Measurements from ENCODE around the gene DPM1. TPM values are rescaled to one million over a fixed set of nuclear protein-coding genes. Genes with fewer than 3 reads are reported as not detected.
"Not testable (repeated sequence)": the region's sequence is repeated elsewhere in the genome, so short reads cannot be mapped to it uniquely, and the experiment has no call there.

DPM1 gene
- total RNA-seq, 2 donors from 2014 or later = 56.6 to 64.3 TPM

GRCh38 chr20:50992336-50992732 is 34.0 kb upstream of the DPM1 start:
- no peak for ATAC-seq (replicated peaks in 1 of 2)
- Mint-ChIP-seq H3K27me3 (ENCODE audit: low read depth) (peaks cover 12% of the 10 kb centered on the region), H3K9me3 (no peaks in the 10 kb centered on the region), H3K4me3 (no peak overlapping the region), H3K27ac (no peak overlapping the region), H3K4me1 (ENCODE audit: low read depth) (peaks cover 7% of the 10 kb centered on the region), H3K36me3 (ENCODE audit: insufficient read depth in 2 of 2) (no peaks in the 10 kb centered on the region)
- DNase-seq = no peak

- DNase-seq (no peak), ATAC-seq (replicated peaks in 1 of 2) (no peak)
- H3K4me1 Mint-ChIP-seq (ENCODE audit: low read depth) = peaks cover 7% of the 10 kb centered on the region
- H3K27ac Mint-ChIP-seq = no peak overlapping the region
- no peaks in the 10 kb centered on the region for H3K9me3 Mint-ChIP-seq
- no peak overlapping the region for H3K4me3 Mint-ChIP-seq
- no peaks in the 10 kb centered on the region for H3K36me3 Mint-ChIP-seq (ENCODE audit: insufficient read depth in 2 of 2)
- H3K27me3 Mint-ChIP-seq (ENCODE audit: low read depth) = peaks cover 24% of the 10 kb centered on the region
Observed at GRCh38 chr20:50991076-50991475, 32.7 kb upstream of the DPM1 start.

GRCh38 chr20:50987493-50988210 is 29.3 kb upstream of the DPM1 start:
- Mint-ChIP-seq H3K36me3 (ENCODE audit: insufficient read depth in 2 of 2) (no peaks in the 10 kb centered on the region), H3K4me3 (no peak overlapping the region), H3K4me1 (ENCODE audit: low read depth) (peaks cover under 1% of the 10 kb centered on the region), H3K27ac (no peak overlapping the region), H3K27me3 (ENCODE audit: low read depth) (peaks cover 40% of the 10 kb centered on the region), H3K9me3 (no peaks in the 10 kb centered on the region)
- DNase-seq (peak; percentile 68 to 78), ATAC-seq (replicated peaks in 1 of 2) (peak; percentile 81)

GRCh38 chr20:50983321-50983720 is 25.0 kb upstream of the DPM1 start:
- H3K4me3 Mint-ChIP-seq = no peak overlapping the region
- peaks cover 49% of the 10 kb centered on the region for H3K27me3 Mint-ChIP-seq (ENCODE audit: low read depth)
- no peak for ATAC-seq (replicated peaks in 1 of 2)
- H3K27ac Mint-ChIP-seq = no peak overlapping the region
- peaks cover 0 to 2% of the 10 kb centered on the region in 2 donors for H3K36me3 Mint-ChIP-seq (ENCODE audit: insufficient read depth in 2 of 2)
- peaks cover 21% of the 10 kb centered on the region for H3K4me1 Mint-ChIP-seq (ENCODE audit: low read depth)
- DNase-seq = no peak
- no peaks in the 10 kb centered on the region for H3K9me3 Mint-ChIP-seq

- ATAC-seq (replicated peaks in 1 of 2) (no peak), DNase-seq (no peak)
- H3K27me3 Mint-ChIP-seq (ENCODE audit: low read depth) = peaks cover 46% of the 10 kb centered on the region
Observed at GRCh38 chr20:50982363-50982762, 24.0 kb upstream of the DPM1 start.

GRCh38 chr20:50981714-50982048 is 23.3 kb upstream of the DPM1 start:
- Mint-ChIP-seq H3K9me3 (no peaks in the 10 kb centered on the region), H3K27ac (no peak overlapping the region), H3K4me1 (ENCODE audit: low read depth) (peaks cover 21% of the 10 kb centered on the region), H3K36me3 (ENCODE audit: insufficient read depth in 2 of 2) (peaks cover 0 to 2% of the 10 kb centered on the region in 2 donors), H3K27me3 (ENCODE audit: low read depth) (peaks cover 44% of the 10 kb centered on the region), H3K4me3 (no peak overlapping the region)
- no peak for DNase-seq
- ATAC-seq (replicated peaks in 1 of 2) = no peak

More at GRCh38 chr20:50982363-50982762, 24.0 kb upstream of the DPM1 start:
- no peak overlapping the region for H3K4me3 Mint-ChIP-seq
- H3K4me1 Mint-ChIP-seq (ENCODE audit: low read depth) = peaks cover 21% of the 10 kb centered on the region
- H3K36me3 Mint-ChIP-seq (ENCODE audit: insufficient read depth in 2 of 2) = peaks cover 0 to 2% of the 10 kb centered on the region in 2 donors
- H3K27ac Mint-ChIP-seq = no peak overlapping the region
- no peaks in the 10 kb centered on the region for H3K9me3 Mint-ChIP-seq

- Mint-ChIP-seq H3K4me1 (ENCODE audit: low read depth) (peaks cover 21% of the 10 kb centered on the region), H3K4me3 (peak overlapping the region; percentile 41 to 66), H3K27me3 (ENCODE audit: low read depth) (peaks cover 41% of the 10 kb centered on the region), H3K36me3 (ENCODE audit: insufficient read depth in 2 of 2) (peaks cover 0 to 2% of the 10 kb centered on the region in 2 donors), H3K9me3 (no peaks in the 10 kb centered on the region), H3K27ac (no peak overlapping the region)
- ATAC-seq (replicated peaks in 1 of 2) (peak; percentile 2 to 21), DNase-seq (peak; percentile 74 to 78)
Observed at GRCh38 chr20:50980851-50981713, 22.8 kb upstream of the DPM1 start.

GRCh38 chr20:50980071-50980681 is 21.8 kb upstream of the DPM1 start:
- H3K27me3 Mint-ChIP-seq (ENCODE audit: low read depth) = peaks cover 43% of the 10 kb centered on the region
- peak overlapping the region; percentile 50 to 66 for H3K4me3 Mint-ChIP-seq
- peak overlapping the region; percentile 82 for H3K27ac Mint-ChIP-seq
- ATAC-seq (replicated peaks in 1 of 2) = peak; percentile 89 to 92
- H3K4me1 Mint-ChIP-seq (ENCODE audit: low read depth) = peaks cover 21% of the 10 kb centered on the region
- H3K9me3 Mint-ChIP-seq = no peaks in the 10 kb centered on the region
- DNase-seq = peak; percentile 61 to 68
- peaks cover 0 to 2% of the 10 kb centered on the region in 2 donors for H3K36me3 Mint-ChIP-seq (ENCODE audit: insufficient read depth in 2 of 2)

GRCh38 chr20:50978533-50978932 is 20.2 kb upstream of the DPM1 start:
- not testable (repeated sequence) for H3K9me3 Mint-ChIP-seq; H3K4me3 Mint-ChIP-seq; ATAC-seq (replicated peaks in 1 of 2); DNase-seq; H3K27ac Mint-ChIP-seq; H3K36me3 Mint-ChIP-seq (ENCODE audit: insufficient read depth in 2 of 2)
- Mint-ChIP-seq H3K27me3 (ENCODE audit: low read depth) (peaks cover 41% of the 10 kb centered on the region), H3K4me1 (ENCODE audit: low read depth) (peaks cover 21% of the 10 kb centered on the region)

- H3K9me3 Mint-ChIP-seq = no peaks in the 10 kb centered on the region
- peaks cover 21% of the 10 kb centered on the region for H3K4me1 Mint-ChIP-seq (ENCODE audit: low read depth)
- H3K4me3 Mint-ChIP-seq = no peak overlapping the region
- H3K36me3 Mint-ChIP-seq (ENCODE audit: insufficient read depth in 2 of 2) = peaks cover 0 to 2% of the 10 kb centered on the region in 2 donors
- DNase-seq (no peak), ATAC-seq (replicated peaks in 1 of 2) (no peak)
- H3K27me3 Mint-ChIP-seq (ENCODE audit: low read depth) = peaks cover 30% of the 10 kb centered on the region
- no peak overlapping the region for H3K27ac Mint-ChIP-seq
Observed at GRCh38 chr20:50977066-50978021, 19.0 kb upstream of the DPM1 start.

GRCh38 chr20:50975701-50976330 is 17.5 kb upstream of the DPM1 start:
- H3K27ac Mint-ChIP-seq = no peak overlapping the region
- peaks cover 12% of the 10 kb centered on the region for H3K4me1 Mint-ChIP-seq (ENCODE audit: low read depth)
- H3K9me3 Mint-ChIP-seq = no peaks in the 10 kb centered on the region
- peaks cover 0 to 2% of the 10 kb centered on the region in 2 donors for H3K36me3 Mint-ChIP-seq (ENCODE audit: insufficient read depth in 2 of 2)
- DNase-seq = no peak
- no peak for ATAC-seq (replicated peaks in 1 of 2)
- H3K27me3 Mint-ChIP-seq (ENCODE audit: low read depth) = peaks cover 30% of the 10 kb centered on the region
- H3K4me3 Mint-ChIP-seq = no peak overlapping the region

- no peaks in the 10 kb centered on the region for H3K9me3 Mint-ChIP-seq
- H3K27me3 Mint-ChIP-seq (ENCODE audit: low read depth) = no peaks in the 10 kb centered on the region
- no peaks in the 10 kb centered on the region for H3K4me1 Mint-ChIP-seq (ENCODE audit: low read depth)
- ATAC-seq (replicated peaks in 1 of 2) (no peak), DNase-seq (no peak)
- no peaks in the 10 kb centered on the region for H3K36me3 Mint-ChIP-seq (ENCODE audit: insufficient read depth in 2 of 2)
- no peak overlapping the region for H3K27ac Mint-ChIP-seq
- no peak overlapping the region for H3K4me3 Mint-ChIP-seq
Observed at GRCh38 chr20:50969912-50970311, 11.6 kb upstream of the DPM1 start.

All from activated T-cell treated with anti-CD3 and anti-CD28 coated beads, Interleukin-2, amount 50 U/mL, for 72 hours (primary cell).